Neural progenitor cell (in vitro differentiated cells): ENCODE results near the gene KISS1R.

ENCODE experiments used
- CTCF ChIP-seq: fragments of 200-600 bp; sonication (generic); IDR thresholded peaks from 2 replicates; pipeline ENCODE4 v1.5.1; 2017; ENCODE audit warnings: antibody characterized with exemption, mild to moderate bottlenecking
- EZH2 ChIP-seq: fragments of 200-600 bp; sonication (generic); IDR thresholded peaks from 2 replicates; pipeline ENCODE4 v1.6.1; 2017; ENCODE audit warnings: antibody characterized with exemption, mild to moderate bottlenecking, moderate library complexity
- EZH2phosphoT487 ChIP-seq: fragments of 200-600 bp; sonication (generic); IDR thresholded peaks from 2 replicates; pipeline ENCODE4 v1.6.1; 2017; ENCODE audit warnings: antibody characterized with exemption

GRCh38 chr19:873561-874041, 43.5 kb upstream of the KISS1R start:
- no peak for TF ChIP-seq CTCF
- no peak for TF ChIP-seq EZH2
- no peak for TF ChIP-seq EZH2phosphoT487
